Activated CD4-positive, CD25-positive, alpha-beta regulatory T cell treated with anti-CD3 and anti-CD28 coated beads, Interleukin-2, amount 50 U/mL, for 72 hours (primary cell): ENCODE measurements around the gene CFAP141.
"Not testable (repeated sequence)": the region's sequence is repeated elsewhere in the genome, so short reads cannot be mapped to it uniquely, and the experiment has no call there.

Experiments used
- DNase-seq: peaks from one replicate; pipeline ENCODE4 v3.0.0; 2021

Gene CFAP141

DNA sequence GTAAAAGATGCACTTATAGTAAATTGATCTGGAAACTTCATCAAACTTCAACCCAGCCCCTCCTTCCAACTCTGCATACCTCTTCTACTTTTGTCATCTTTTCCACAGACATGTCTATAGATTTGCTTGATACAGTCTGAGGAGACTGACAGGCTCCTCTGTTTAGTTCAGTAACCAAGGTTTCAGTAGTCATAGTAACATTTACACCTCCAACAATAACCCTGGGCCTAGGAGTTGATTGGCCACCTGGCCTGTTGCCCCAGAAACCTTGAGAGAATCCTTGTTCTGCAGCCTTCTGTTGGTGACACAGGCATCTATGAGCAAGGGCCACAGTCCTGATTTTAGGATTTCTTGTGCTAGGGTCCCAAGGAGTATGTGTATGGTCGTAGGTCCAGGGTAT, at the start of gene CFAP141:
Gene CFAP141 (minus strand): TSS at position 138 of the 400 bp plus-strand sequence. CDS start 26 bp downstream, at position 112.
- DNase-seq: no peak

DNA sequence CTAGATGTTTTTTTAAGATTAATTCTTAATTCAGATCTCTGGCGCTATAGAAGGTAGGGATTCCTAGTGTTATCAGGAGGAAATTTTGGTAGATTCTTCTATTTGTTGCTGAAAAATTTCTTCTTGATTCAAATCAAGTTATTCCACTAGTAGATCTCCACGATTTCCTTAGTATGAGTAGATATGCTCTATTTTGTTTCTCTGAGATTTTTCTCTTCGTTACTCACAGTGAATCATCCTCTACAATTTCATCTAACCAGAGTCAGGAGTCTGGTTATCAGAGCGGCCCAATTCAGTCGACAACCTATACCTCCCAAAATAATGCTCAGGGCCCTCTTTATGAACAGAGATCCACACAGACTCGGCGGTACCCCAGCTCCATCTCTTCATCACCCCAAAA, 47.5 kb upstream of the CFAP141 start:
- DNase-seq: no peak

DNA sequence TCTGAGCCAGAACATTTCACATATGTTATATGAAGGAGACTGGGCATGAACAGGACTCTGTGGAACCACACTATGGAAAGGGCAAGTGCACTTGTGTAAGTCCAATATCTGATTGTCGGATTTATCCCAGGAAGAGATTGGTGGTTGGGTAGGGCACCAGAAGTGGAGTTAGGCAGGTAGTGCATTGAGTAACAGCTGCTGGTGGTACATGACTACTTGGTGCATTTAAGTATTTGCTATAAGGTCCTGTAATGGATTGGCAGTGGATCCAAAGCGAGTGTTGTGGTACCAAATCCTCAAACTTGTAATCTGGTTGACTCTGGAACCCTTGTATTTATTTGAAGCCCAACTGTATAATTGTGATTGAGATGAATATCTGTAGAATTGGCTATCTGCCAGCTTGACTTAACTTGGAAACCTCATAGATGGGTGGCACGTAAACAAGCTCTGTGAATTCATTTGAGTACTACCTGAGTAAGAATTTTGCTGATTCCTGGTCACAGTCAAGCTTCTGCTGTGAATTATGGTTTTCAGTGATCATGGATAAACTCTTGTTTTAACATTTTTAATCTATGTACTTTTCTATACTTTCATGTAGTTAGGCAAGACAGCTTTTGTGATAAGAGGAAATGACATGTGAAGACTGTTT, 35.7 kb upstream of the CFAP141 start:
- DNase-seq: no peak

DNA sequence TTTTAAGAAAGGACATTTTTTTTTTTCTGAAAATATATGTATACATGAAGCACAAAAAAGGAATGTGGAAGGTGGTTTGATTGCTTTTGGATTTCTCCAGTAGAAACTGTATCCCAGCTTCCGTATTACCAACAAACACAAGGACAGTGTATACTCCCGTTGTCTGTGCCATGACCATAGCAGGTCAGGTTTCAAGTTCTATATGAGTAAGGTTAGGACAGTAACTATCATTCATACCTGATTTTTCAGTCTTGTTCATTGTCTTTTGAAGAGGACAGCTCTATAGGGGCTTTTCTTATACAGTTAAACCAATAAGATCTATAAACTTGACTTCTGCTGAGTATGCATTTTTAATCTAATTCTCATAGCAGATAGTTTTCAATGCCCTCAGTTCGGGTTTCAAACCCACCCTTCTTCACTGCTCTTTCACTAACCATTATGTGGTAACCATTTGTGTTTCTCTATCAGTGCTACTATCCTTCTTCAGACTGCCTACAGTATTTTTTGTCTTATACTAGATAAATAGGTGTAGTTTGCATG, 34.2 kb upstream of the CFAP141 start:
- no peak for DNase-seq

DNA sequence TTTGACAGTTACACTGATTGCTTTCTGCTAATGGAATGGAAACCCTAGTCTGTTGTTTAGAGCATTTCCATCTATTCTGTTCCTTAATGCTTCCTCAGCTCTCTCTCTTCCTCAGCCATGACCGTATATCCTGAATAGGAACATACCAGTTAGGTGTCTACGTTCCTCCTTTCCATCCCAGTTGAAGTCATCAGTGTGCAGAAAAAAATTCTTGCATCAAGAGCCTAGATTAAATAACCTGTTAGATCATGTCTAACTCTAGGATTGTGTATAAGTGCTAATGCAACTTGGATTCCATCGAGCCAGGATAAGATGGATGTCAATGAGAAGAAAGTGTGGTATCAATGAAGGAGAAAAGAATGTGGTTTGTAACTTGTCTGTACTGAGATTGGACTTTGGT, 33.4 kb upstream of the CFAP141 start:
- DNase-seq: no peak

DNA sequence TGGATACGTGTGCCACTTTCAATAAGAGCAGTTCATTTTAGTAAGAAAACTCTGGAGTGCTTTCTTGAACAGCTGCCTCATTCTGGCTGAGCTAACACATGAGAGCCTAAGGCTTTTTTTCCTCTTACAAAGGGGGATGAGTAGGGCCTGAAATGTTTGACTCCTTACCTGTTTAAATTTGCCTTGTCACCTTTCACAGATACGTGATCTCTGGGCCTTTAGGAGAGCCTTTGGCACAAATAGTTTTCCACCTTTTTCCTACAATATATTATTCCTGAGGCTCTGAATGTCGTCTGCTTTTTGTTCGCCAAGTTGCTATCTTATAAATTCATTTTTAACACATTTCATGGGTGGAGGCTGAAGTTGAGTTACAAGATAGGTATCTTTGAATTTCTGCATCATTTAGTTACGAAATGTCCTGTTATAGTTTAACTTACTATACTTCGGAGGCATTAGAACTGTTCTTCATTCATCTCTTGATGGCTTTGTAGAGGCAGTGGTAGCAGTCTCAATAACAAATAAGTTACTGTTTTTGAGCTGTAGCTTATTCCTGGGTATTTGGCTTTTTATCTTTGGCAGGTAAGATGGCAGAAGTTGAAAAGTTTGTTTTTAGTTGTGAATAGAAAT, 31.9 kb upstream of the CFAP141 start:
- no peak for DNase-seq

DNA sequence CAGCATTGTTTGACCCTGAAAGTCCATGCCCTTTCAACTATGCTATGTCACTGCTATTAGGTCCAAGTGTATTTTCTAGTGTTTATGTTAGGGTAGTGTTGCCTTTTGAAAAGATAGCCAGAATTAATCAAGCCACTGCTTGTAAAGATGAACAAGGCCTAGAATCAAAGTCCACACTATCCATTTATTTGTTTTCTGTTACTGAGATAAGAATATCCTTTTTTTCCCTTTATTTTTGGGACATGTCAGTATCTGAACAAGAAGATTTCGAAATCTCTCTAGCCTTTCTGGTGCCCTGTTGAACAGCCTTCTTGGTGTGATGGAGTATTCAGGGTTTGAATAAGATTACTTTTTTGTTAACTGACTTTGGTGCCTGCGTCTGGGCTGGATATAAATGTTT, 31.3 kb upstream of the CFAP141 start:
- DNase-seq: no peak

DNA sequence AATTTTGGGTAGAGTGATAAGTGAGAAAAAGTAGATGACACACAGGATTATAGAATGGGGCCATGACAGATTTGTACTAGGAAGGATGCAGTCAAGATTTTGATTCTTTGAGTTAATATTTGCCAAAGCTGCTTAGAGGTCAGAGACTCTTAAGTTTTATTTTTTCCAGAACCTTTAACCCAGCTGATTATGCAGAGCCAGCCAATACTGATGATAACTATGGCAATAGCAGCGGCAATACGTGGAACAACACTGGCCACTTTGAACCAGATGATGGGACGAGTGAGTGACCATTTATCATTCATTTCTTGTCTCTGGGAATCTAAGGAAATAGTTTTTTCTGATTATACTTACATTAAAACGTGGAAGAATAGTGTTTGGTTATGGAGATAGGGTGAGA, 30.7 kb upstream of the CFAP141 start:
- DNase-seq: no peak

DNA sequence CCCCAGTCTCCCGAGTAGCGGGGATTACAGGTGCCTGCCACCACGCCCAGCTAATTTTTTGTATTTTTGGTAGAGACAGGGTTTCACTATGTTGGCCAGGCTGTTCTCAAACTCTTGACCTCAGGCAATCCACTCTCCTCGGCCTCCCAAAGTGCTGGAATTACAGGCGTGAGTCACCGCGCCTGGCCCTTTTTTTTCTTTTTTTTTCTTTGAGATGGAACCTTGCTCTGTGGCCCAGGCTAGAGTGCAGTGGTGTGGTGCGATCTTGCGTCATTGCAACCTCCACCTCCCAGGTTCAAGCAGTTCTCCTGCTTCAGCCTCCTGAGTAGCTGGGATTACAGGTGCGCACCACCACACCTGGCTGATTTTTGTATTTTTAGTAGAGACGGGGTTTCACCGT, 27.0 kb upstream of the CFAP141 start:
- DNase-seq: not testable (repeated sequence)

DNA sequence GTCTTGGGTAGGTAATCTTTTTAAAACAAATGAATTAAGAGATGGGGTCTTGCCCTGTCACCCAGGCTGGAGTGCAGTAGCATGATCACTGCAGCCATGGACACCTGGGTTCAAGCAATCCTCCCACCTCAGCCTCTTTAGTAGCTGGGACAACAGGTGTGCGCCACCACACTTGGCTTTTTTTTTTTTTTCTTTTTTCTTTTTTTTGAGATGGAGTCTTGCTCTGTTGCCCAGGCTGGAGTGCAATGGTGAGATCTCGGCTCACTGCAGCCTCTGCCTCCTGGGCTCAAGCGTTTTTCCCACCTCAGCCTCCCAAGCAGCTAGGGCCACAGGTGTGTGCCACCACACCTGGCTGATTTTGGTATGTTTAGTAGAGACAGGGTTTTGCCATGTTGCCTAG, 25.0 kb upstream of the CFAP141 start:
- DNase-seq: not testable (repeated sequence)

DNA sequence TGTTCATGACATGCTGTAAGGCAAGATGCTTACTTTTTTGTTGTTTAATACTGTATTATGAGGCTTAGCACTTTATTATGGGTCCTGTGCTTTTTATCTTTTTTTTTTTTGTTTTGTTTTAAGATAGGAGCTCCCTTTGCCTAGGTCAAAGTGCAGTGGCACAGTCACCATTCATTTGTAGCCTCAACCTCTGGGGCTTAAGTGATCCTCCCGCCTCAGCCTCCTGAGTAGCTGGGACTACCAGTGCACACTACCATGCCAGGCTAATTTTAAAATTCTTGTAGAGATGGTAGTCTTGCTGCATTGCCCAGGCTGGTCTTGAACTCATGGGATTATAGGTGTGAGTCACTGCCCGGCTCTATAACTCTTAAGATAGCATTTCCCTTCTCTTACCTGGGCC, 19.2 kb upstream of the CFAP141 start:
- no peak for DNase-seq

DNA sequence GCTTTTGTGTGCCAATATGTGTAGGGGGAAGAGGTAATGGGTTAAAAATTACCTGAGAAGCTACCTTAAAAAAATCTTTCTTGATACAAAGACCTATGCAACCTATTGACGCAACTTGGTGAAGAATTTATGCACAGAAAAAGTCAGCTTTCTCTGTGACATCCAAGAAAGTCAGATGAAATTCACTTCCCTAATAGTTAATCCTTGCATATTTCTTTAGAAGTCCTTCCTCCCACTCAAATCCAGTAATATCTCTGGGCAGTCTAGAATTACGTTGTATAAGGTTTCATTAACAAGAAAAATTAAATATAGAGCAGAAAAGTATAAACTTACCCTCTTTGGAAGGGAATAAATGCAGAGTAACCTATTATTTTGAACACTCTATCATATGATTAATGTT, 17.5 kb upstream of the CFAP141 start:
- DNase-seq: no peak

DNA sequence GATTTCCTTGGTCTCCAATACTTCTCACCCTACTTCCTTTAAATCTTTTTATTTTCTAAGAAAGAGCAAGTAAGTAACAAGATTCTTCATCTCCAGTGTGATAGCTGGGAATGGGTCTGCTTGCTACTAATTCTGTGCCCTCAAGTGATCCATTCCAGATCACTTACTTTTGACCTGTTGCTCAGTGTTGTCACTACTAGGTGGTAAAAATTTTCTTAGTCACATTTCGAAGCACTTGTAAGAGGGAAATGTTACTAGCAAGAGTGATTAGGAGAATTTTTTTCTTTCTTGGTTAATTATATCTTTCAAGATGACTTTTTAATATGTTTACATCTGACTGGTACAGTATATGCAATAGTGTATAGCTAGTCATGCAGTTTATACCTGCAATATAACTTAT, 16.8 kb upstream of the CFAP141 start:
- no peak for DNase-seq

DNA sequence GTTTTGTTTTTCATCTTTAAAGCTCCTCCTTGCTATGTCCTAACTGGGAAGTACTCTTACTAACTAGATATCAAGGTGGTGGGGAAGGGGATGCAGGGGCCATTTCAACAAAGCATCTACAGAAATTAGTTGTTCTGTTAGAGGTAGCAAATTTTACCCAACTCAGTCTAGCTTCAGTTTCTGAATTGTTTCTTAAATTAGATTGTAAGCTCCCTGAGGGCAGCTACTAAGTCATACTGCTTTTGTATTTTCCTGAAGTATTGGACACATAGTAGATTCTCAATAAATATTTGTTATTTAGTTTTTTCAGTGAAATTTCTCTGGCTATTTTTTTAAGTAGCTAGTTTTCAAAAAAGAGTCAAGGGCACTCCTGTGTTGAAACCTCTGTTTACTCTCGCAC, 16.4 kb upstream of the CFAP141 start:
- DNase-seq: no peak

DNA sequence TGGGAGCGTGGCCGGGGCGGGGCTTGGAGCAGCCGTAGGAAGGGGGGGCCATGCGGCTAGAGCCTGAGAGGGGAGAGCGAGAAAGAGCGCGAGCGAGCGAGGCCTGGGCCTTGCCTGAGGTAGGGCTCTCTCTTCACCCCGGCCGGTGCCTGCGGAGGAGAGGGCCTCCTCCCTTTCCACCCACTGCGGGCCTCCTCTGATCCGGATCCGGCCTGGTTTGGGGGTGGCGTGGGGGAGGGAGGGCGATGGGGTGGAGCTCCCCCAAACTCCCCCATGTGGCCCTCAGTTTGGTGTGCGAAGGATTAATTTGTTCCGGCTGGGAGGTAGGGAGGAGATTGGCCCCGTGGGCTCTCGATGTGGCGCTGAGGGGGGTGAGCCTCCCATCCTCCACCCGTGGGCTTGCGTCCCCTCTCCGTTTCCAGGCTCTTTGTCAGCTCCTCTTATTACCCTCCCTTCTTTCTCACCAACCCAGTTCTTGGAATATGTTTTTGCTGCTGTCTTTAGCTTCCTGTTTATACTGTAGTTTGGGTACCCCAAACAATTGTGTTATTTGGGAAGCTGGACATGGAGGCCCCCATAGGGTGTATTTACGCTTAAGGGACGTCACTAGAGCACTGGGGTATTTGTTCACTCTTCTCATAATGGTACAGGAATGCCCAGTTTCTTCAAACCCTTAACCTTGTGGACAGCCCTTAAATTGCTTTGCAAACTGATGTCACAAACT, 15.3 kb upstream of the CFAP141 start:
- DNase-seq: peak; percentile 68

DNA sequence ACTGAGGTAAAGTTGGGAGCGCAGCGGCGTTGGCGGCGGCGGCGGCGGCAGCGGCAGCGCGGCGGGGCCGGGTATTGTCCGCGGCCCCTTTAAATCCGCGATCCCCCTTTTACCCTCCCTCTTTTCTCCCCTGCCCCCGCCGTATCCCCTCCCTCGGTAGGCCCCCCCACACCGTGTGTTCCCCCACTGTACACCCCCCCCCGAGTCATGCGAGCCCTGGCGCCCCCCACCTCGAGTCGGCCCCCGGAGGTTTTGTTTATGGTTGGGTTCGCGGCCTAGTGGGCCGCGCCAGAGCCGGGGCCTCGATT, 14.8 kb upstream of the CFAP141 start:
- DNase-seq: no peak

DNA sequence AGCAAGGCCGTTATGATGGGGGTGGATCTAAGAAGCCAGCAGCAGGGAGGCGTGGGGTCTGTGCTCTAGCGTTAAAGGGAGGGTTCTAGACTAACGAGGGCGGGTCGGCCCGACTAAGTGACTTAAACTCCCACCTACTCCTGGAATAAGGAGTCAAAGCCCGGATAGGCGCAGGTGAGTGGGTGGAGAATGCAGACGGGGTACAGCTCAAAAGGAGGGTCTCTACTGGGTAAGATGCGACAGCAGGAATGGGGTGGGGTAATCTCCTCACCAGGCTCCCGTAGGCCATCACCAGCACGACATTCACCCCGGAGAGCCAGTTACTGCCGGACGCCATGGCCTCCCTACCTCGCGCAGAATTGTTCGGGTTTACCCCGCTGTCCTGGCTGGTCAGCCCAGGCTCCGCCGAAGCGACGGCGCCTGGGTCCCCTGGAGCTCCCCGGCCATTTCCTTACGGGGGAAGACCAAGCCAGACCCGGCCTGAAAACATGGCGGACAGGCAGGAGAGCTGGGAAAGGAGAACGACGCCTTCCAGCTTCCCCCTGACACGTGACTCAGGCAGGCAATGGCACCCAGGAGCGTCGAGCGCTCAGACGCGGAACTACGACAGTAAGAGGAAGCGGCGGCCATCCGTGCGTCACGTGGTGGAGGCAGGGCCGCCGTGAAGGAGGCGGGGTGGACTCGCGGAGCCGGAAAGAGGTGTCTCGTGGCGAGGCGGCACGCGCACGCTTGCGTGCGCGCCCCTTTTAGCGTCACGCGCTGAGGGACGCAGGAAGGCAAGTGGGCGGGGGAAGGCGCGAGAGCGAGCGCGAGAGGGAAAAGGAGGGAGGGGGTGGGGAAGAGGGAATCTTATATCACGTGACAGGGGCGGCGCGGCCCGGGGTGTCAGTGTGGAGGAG, 14.2 kb upstream of the CFAP141 start, which contains the start of gene UBAP2L:
Gene UBAP2L (plus strand): TSS at position 885 of the 899 bp plus-strand sequence. CDS start 4,169 bp downstream, outside the sequence.
- peak; percentile 97 for DNase-seq

DNA sequence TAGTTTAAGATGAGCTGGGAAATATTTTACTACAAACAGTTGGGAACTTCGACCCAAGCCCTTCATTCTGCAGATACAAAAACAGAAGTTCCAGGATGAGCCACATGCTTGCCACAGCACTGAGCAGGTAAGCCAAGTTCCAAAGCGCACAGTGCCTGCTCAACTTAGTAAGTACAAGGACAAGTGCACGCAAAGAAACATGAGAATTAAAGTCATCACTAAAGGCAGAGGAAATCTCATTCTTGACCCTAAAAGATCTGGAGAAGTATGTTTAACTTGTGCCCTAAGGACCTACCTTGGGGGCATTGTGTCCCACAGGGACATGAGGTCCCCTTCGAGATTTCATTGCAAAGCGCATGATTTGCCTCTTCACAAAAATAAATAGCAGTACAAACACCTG, 13.4 kb upstream of the CFAP141 start:
- no peak for DNase-seq

DNA sequence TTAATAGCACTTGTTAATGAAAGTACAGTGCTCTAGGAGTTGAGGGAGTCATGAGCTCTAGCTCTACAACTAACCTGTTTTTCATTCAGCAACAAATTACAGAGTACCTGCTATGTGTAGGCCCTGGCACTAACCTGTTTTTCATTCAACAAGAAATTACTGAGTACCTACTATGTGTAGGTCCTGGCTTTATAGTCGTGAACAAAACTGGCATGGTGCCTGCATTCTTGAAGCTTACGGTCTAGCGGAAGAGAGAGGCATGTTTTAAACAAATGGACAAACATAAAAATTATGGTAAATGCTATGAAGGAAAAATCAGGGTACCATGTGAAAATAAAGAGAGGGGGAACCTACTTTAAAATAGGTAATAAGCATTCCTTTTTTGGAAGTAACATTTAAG, 12.4 kb upstream of the CFAP141 start:
- no peak for DNase-seq

DNA sequence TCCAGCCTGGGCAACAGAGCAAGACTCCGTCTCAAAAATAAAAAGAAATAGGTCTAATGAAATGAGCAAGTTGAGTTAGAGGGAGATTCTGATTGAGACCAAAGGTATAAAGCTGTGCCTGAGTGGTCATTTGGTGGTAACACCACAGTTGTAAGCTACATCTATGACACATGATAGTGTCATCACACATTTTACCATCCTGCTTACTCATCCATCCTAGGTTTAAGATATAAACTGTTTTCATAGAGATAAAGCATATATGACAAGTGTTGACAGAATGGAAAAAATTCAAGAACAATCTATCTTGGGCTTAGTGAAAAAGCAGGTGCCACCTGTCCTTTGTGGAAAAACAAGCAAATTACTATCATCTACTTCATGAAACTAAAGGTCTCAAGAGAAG, 7.1 kb upstream of the CFAP141 start:
- DNase-seq: no peak

DNA sequence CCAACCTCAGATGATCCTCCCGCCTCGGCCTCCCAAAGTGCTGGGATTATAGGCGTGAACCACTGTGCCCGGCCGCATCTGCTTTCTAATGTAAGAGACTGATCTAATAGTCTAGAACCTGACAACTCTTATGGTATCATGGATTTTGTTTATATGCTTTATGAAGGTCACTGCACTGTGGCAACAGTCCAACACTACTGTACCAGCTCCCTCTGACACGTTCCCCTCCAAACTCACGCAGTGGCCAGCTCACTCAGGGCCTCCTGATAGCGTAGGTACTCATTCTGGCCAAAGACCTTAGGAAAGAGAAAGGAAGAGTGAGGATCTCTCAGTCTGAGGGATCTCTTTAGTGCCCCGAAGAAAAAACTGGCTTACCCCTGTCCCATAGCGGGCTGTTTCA, 6.0 kb upstream of the CFAP141 start:
- DNase-seq: no peak

DNA sequence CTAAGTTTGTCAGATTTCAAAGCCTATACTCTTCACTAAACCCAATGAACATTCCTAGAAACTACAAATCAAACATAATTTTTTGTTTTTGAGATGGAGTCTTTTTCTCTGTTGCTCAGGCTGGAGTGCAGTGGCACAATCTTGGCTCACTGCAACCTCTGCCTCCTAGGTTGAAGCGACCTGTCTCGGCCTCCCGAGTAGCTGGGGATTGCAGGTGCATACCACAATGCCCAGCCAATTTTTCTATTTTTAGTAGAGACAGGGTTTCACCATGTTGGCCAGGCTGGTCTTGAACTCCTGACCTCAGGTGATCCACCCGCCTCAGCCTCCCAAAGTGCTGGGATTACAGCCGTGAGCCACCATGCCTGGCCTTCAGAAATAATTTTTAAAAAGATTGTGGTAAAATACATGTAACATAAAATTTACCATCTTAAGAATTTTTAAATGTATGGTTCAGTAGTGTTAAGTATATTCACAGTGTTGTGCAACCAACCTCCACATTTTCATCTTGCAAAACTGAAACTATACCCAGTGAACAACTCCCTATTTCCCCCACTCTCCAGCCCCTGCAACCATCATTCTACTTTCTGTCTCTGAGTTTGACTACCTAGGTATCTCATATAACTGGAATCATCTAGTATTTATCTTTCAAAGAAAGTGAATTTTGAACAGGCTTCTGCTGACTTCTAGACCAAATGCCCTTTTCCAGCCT, 2.7 kb upstream of the CFAP141 start:
- DNase-seq: no peak
